Measurements from ENCODE around the gene RPS24. TPM values are rescaled to one million over a fixed set of nuclear protein-coding genes. Genes with fewer than 3 reads are reported as not detected.
A peak's percentile ranks its signal among the peaks of the same experiment; 100 is the strongest.

The RPS24 gene
- total and polyA plus RNA-seq, 9 of the 15 experiments (the other 6 are each of a cell fraction or from before 2014, with no cell fraction given): 1,947 to 7,307 (median 5,944) TPM

DNA sequence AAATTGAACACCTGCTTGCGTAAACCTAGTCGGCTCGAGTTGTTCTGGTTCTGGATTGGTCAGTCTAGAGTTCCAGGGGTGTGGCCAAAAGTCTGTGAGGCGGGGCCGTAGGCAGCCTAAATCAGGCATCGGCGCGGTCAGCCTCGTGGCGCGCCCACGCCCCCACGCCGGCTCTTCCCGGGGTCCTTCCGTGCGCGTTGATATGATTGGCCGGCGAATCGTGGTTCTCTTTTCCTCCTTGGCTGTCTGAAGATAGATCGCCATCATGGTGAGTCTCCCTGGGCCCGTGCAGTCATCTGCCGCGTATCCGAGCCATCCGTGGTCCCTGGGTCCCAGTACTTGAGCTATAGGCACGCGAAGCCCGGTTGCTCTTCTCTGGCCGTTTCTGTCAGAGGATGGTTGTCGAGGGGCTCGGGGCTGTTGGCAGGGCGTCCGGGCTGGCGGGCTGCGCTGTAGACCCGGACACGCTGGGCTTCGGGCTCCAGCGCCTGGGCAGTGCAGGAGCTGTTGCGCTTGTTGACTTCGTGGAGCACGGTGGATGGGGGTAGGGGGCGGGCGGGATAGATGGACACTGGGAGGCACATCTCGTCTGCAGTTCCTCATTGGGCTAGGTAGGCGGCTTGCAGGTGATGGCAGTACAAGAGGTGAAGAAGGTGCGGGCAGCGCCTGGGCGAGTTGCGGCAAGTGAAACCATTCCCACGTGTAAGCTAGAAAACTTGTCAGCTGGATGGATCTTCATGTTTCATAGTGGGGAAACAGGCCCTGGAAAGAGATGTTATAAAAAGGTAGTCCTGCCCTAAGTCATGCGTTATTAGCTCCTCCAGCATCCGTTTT lies at the start of gene RPS24 (continued):
- no peak for TF ChIP-seq RAD21 (CRISPR knock-in tag; conservative IDR thresholded peaks at IDR 0.05 in 1 of 2, IDR thresholded peaks at IDR 0.05 in 1 of 2)
- no peak for TF ChIP-seq HMG20A (CRISPR knock-in tag; conservative IDR thresholded peaks at IDR 0.05)
- TF ChIP-seq ZNF785 (CRISPR knock-in tag; IDR thresholded peaks at IDR 0.05): no peak
- TF ChIP-seq, protein P1, sequence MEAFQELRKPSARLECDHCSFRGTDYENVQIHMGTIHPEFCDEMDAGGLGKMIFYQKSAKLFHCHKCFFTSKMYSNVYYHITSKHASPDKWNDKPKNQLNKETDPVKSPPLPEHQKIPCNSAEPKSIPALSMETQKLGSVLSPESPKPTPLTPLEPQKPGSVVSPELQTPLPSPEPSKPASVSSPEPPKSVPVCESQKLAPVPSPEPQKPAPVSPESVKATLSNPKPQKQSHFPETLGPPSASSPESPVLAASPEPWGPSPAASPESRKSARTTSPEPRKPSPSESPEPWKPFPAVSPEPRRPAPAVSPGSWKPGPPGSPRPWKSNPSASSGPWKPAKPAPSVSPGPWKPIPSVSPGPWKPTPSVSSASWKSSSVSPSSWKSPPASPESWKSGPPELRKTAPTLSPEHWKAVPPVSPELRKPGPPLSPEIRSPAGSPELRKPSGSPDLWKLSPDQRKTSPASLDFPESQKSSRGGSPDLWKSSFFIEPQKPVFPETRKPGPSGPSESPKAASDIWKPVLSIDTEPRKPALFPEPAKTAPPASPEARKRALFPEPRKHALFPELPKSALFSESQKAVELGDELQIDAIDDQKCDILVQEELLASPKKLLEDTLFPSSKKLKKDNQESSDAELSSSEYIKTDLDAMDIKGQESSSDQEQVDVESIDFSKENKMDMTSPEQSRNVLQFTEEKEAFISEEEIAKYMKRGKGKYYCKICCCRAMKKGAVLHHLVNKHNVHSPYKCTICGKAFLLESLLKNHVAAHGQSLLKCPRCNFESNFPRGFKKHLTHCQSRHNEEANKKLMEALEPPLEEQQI (IDR thresholded peaks at IDR 0.05): peak; percentile 73; the same call in 1 of the 2 replicates
- TF ChIP-seq PYGO2 (tag; IDR thresholded peaks at IDR 0.05): no peak
- TF ChIP-seq, protein P2, sequence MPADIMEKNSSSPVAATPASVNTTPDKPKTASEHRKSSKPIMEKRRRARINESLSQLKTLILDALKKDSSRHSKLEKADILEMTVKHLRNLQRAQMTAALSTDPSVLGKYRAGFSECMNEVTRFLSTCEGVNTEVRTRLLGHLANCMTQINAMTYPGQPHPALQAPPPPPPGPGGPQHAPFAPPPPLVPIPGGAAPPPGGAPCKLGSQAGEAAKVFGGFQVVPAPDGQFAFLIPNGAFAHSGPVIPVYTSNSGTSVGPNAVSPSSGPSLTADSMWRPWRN (IDR thresholded peaks at IDR 0.05; ENCODE audit: low read depth): no peak
- TF ChIP-seq TAF15 (IDR thresholded peaks at IDR 0.05; ENCODE audit: low read depth, low read length): 0 out of 2 replicates have a peak, but pooled peaks have one; percentile 62
- 0 out of 2 replicates have a peak, but pooled peaks have one; percentile 30 for TF ChIP-seq MECOM (CRISPR knock-in tag; IDR thresholded peaks at IDR 0.05)
- no peak; the same call in 1 of the 2 replicates for TF ChIP-seq SMC3 (conservative IDR thresholded peaks at IDR 0.05; ENCODE audit: insufficient read depth, low read depth, low read length)
- TF ChIP-seq GTF2F1 (IDR thresholded peaks at IDR 0.05; ENCODE audit: low read depth, low read length): peak; percentile 94
- peak; percentile 99 for TF ChIP-seq POLR2B (IDR thresholded peaks at IDR 0.05; ENCODE audit: low read depth, partially characterized antibody)
- TF ChIP-seq, protein P3, sequence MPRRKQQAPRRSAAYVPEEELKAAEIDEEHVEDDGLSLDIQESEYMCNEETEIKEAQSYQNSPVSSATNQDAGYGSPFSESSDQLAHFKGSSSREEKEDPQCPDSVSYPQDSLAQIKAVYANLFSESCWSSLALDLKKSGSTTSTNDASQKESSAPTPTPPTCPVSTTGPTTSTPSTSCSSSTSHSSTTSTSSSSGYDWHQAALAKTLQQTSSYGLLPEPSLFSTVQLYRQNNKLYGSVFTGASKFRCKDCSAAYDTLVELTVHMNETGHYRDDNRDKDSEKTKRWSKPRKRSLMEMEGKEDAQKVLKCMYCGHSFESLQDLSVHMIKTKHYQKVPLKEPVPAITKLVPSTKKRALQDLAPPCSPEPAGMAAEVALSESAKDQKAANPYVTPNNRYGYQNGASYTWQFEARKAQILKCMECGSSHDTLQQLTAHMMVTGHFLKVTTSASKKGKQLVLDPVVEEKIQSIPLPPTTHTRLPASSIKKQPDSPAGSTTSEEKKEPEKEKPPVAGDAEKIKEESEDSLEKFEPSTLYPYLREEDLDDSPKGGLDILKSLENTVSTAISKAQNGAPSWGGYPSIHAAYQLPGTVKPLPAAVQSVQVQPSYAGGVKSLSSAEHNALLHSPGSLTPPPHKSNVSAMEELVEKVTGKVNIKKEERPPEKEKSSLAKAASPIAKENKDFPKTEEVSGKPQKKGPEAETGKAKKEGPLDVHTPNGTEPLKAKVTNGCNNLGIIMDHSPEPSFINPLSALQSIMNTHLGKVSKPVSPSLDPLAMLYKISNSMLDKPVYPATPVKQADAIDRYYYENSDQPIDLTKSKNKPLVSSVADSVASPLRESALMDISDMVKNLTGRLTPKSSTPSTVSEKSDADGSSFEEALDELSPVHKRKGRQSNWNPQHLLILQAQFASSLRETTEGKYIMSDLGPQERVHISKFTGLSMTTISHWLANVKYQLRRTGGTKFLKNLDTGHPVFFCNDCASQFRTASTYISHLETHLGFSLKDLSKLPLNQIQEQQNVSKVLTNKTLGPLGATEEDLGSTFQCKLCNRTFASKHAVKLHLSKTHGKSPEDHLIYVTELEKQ (CRISPR knock-in tag; IDR thresholded peaks at IDR 0.05): no peak
- TF ChIP-seq ZNF764 (CRISPR knock-in tag; IDR thresholded peaks at IDR 0.05; ENCODE audit: low read depth): no peak
- TF ChIP-seq XRCC4 (IDR thresholded peaks at IDR 0.05; ENCODE audit: extremely low read depth, insufficient read depth, insufficient read length): no peak
- TF ChIP-seq, protein P4, sequence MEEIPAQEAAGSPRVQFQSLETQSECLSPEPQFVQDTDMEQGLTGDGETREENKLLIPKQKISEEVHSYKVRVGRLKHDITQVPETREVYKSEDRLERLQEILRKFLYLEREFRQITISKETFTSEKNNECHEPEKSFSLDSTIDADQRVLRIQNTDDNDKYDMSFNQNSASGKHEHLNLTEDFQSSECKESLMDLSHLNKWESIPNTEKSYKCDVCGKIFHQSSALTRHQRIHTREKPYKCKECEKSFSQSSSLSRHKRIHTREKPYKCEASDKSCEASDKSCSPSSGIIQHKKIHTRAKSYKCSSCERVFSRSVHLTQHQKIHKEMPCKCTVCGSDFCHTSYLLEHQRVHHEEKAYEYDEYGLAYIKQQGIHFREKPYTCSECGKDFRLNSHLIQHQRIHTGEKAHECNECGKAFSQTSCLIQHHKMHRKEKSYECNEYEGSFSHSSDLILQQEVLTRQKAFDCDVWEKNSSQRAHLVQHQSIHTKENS (CRISPR knock-in tag; IDR thresholded peaks at IDR 0.05): no peak
- peak; percentile 99 for TF ChIP-seq TAF9B (IDR thresholded peaks at IDR 0.05; ENCODE audit: partially characterized antibody)
- no peak for TF ChIP-seq ZNF766 (CRISPR knock-in tag; conservative IDR thresholded peaks at IDR 0.05)

All from K562 (cell line).